GM18502 (cell line): ENCODE measurements around the gene KRT27.
"Not testable (repeated sequence)": the region's sequence is repeated elsewhere in the genome, so short reads cannot be mapped to it uniquely, and the experiment has no call there.

Experiments
- ATAC-seq: cut with Tn5 transposase; IDR thresholded peaks from one replicate; pipeline ENCODE4 v1.9.1; 2021; ENCODE audit warnings: mild to moderate bottlenecking; ENCODE audit not compliant: unreplicated experiment, poor library complexity

The KRT27 gene

GRCh38 chr17:40760105-40761016 lies 22.0 kb downstream of the KRT27 start:
- ATAC-seq: no peak

GRCh38 chr17:40755231-40755630 lies 27.1 kb downstream of the KRT27 start, which contains the start of gene KRT25:
TSS of gene KRT25 (minus strand) at chr17:40755331. CDS start at chr17:40755271, 60 bp downstream.
- ATAC-seq: no peak

DNA sequence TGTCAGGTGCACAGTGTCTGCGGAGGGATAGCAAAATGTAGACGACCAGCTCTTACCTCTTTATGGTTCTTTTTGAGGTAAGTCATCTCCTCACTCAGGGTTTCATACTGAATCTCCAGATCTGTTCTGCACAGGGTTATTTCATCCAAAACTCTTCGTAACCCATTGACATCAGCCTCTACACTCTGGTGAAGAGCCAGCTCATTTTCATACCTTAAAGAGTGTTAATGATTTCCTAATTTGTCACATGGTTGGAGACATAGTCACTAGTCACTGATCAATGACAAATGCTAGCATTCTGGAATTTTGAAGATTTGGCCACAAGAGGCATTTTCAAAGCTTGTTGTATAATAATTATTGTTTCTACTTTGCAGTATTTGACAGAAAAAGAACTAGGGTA lies 28.5 kb downstream of the KRT27 start:
- ATAC-seq: no peak

- ATAC-seq: no peak
Observed at GRCh38 chr17:40751065-40751464, 31.3 kb downstream of the KRT27 start.

DNA sequence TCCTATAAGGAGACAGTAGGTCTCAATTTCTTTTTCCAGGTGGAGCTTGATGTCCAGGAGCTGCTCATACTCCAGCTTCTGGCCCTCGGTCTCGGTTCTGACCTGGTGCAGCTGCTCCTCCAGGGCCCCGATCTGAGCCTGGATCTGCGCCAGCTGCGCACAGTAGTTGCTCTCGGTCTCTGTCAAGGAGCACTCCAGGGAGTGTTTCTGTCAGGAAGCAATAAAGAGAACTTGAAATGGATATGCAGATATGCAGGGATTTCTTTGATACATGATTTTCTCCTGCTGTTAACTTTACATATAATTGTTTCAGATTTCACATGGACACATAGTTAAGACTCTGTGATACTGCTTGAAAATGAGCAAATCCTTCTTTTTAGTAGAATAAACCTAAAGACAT lies 32.0 kb downstream of the KRT27 start:
- ATAC-seq: no peak

GRCh38 chr17:40748666-40749065 lies 33.7 kb downstream of the KRT27 start:
- not testable (repeated sequence) for ATAC-seq

DNA sequence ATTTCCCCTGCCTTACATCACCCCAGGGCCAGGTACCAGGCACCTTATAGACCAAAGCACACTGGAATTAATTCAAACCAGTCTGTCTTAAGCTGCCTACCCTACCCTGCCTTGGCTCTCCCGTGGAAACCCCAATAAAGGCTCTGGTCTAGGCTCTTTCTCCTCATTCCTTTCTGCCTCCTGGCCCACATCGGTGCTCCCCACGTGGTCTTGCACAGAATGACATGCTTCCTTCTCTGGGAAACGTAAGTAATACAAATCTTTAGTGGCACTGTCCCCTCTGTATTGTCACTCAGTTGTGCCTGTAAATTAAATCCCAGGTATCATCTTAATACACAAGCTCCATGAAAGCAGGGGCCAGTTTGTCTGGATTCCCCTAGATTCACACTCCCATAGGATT lies 43.8 kb downstream of the KRT27 start:
- no peak for ATAC-seq

- no peak for ATAC-seq
Observed at GRCh38 chr17:40735016-40735415, 47.3 kb downstream of the KRT27 start.

DNA sequence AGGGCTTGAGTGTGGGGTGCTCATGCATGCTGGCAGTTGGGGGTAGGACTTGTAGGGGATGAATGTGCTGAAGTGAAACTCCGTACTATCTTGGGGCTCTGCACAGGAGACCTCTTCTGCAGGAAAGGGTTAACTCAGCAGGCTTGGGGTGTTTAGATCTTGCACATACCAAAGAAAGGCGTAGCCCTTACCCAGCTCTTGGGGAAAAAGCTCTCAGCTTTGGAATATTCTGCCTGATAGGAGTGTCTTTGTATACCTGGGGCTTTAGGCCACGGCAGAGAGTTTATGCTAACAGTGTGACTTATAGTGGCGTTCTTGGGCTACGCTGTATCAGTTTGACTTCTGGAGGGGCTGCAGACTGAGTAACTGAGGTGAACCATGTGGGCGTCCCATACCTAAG lies 48.3 kb downstream of the KRT27 start:
- no peak for ATAC-seq

GRCh38 chr17:40730970-40731369 lies 51.4 kb downstream of the KRT27 start:
- no peak for ATAC-seq

GRCh38 chr17:40727447-40728231 lies 54.7 kb downstream of the KRT27 start:
- no peak for ATAC-seq

GRCh38 chr17:40726919-40727318 lies 55.4 kb downstream of the KRT27 start:
- ATAC-seq: no peak
